A549 (cell line): ENCODE data around the gene RAB20. TPM values are rescaled to one million over a fixed set of nuclear protein-coding genes. Genes with fewer than 3 reads are reported as not detected.

Source experiments
- ATAC-seq, 2 experiments: fragments of 200-7000 bp in 1 of 2; fragments of >200 bp in 1 of 2; cut with Nextera tagmentation in 1 of 2; cut with Tn5 transposase in 1 of 2; 3 replicates each; pipeline versions ENCODE4 v1.8.0 to v1.9.1; 2018 to 2020; ENCODE audit warnings: mild to moderate bottlenecking in 1 of 2, moderate library complexity in 1 of 2
- CTCF ChIA-PET: fragments of 300-600 bp; sonication (Branson Sonifier 250); formaldehyde crosslinking; extraction: SDS; loops from one replicate; lab custom pipeline; 2021; ENCODE audit warnings: antibody characterized with exemption, inconsistent platforms; lab: Yijun Ruan, JAX
- POLR2A ChIA-PET: fragments of 350-600 bp; formaldehyde crosslinking; extraction: SDS; loops from one replicate; lab custom pipeline; 2021; ENCODE audit warnings: antibody characterized with exemption, inconsistent platforms; lab: Yijun Ruan, JAX
- DNase-seq, 2 experiments: peaks; one replicate each; pipeline versions ENCODE4 v3.0.0 to v3.0.0-alpha.2; 2011 to 2016; ENCODE audit warnings: low read depth in 1 of 2, low spot score in 1 of 2
- FAIRE-seq: peaks from 2 replicates; lab custom pipeline; 2011; peaks lifted over from hg19 to GRCh38; lab: Jason Lieb, UNC
- H3K27ac ChIP-seq, 2 experiments: fragments of >200 bp; sonication (Bioruptor Twin); formaldehyde crosslinking; 3 replicates each; pipeline ENCODE4 v1.5.1; 2016 to 2017
- H3K4me1 ChIP-seq: fragments of >200 bp; sonication (Bioruptor Twin); formaldehyde crosslinking; 3 replicates; pipeline ENCODE4 v1.6.1; 2016
- H3K4me2 ChIP-seq: fragments of >200 bp; sonication (Bioruptor Twin); formaldehyde crosslinking; 3 replicates; pipeline ENCODE4 v1.6.1; 2016
- H3K4me3 ChIP-seq: fragments of >200 bp; sonication (Bioruptor Twin); formaldehyde crosslinking; 3 replicates; pipeline ENCODE4 v1.5.1; 2016
- H3K9me3 ChIP-seq: fragments of >200 bp; sonication (Bioruptor Twin); formaldehyde crosslinking; 3 replicates; pipeline ENCODE4 v1.6.1; 2016
- CHD4 ChIP-seq: fragments of 200-600 bp; sonication (generic); IDR thresholded peaks from 2 replicates; pipeline ENCODE4 v1.6.1; 2016; ENCODE audit warnings: antibody characterized with exemption, mild to moderate bottlenecking, borderline replicate concordance
- ELK1 ChIP-seq: fragments of 150-350 bp; IDR thresholded peaks from 2 replicates; pipeline ENCODE4 v1.6.1; 2014; ENCODE audit warnings: low read depth, mild to moderate bottlenecking, low read length
- EP300 ChIP-seq, 2 experiments: fragments of >200 bp; sonication (Bioruptor Twin); formaldehyde crosslinking; IDR thresholded peaks; 2 replicates in 1 of 2; 3 replicates in 1 of 2; pipeline ENCODE4 v1.6.1; 2016 to 2017
- ESRRA ChIP-seq: fragments of 150-350 bp; IDR thresholded peaks from 2 replicates; pipeline ENCODE4 v1.6.1; 2014; ENCODE audit warnings: mild to moderate bottlenecking, low read length, borderline replicate concordance
- FOSL2 ChIP-seq, 2 experiments: fragments of 450-650 bp in 1 of 2; fragments of >200 bp in 1 of 2; sonication (Bioruptor Twin) in 1 of 2; formaldehyde crosslinking; IDR thresholded peaks; 2 replicates each; pipeline versions ENCODE4 v1.5.0 to v1.6.1; 2016 to 2020; ENCODE audit warnings: mild to moderate bottlenecking in 1 of 2, moderate library complexity in 1 of 2
- HDAC2 ChIP-seq: fragments of 200-600 bp; sonication (generic); IDR thresholded peaks from 2 replicates; pipeline ENCODE4 v1.6.1; 2016
- HEYL ChIP-seq: fragments of 250-450 bp; sonication (Bioruptor Pico); IDR thresholded peaks from 2 replicates; pipeline ENCODE4 v1.8.0; 2021; ENCODE audit warnings: mild to moderate bottlenecking, moderate library complexity
- HOXB5 ChIP-seq: fragments of 250-450 bp; sonication (Bioruptor Pico); IDR thresholded peaks from 2 replicates; pipeline ENCODE4 v1.5.0; 2020; ENCODE audit warnings: mild to moderate bottlenecking, moderate library complexity
- JUN ChIP-seq, 2 experiments: fragments of >200 bp; sonication (Bioruptor Twin); formaldehyde crosslinking; IDR thresholded peaks; 2 replicates in 1 of 2; 3 replicates in 1 of 2; pipeline ENCODE4 v1.6.1; 2016 to 2017
- MAZ ChIP-seq: fragments of 150-350 bp; IDR thresholded peaks from 2 replicates; pipeline ENCODE4 v1.6.1; 2014; ENCODE audit warnings: antibody characterized with exemption, low read depth, low read length, borderline replicate concordance
- MYC ChIP-seq: IDR thresholded peaks from 2 replicates; pipeline ENCODE4 v1.6.1; 2012; ENCODE audit warnings: mild to moderate bottlenecking, inconsistent platforms, low read length, improper control_type of control experiment, borderline replicate concordance
- NFE2L2 ChIP-seq: fragments of 150-350 bp; conservative IDR thresholded peaks from 2 replicates; pipeline ENCODE4 v1.6.1; 2014; ENCODE audit warnings: low read length
- NPAS2 ChIP-seq: fragments of 250-450 bp; sonication (Bioruptor Pico); IDR thresholded peaks from 2 replicates; pipeline ENCODE4 v1.8.0; 2022; ENCODE audit warnings: mild to moderate bottlenecking, moderate library complexity, borderline replicate concordance
- PBX3 ChIP-seq: IDR thresholded peaks from 2 replicates; pipeline ENCODE4 v1.6.1; 2012
- POLR2A ChIP-seq: IDR thresholded peaks from 2 replicates; pipeline ENCODE4 v1.6.1; 2012; ENCODE audit warnings: mild to moderate bottlenecking, low read length
- RCOR1 ChIP-seq: fragments of 150-350 bp; IDR thresholded peaks from 2 replicates; pipeline ENCODE4 v1.6.1; 2014; ENCODE audit warnings: antibody characterized with exemption, low read length, low read depth
- RFX5 ChIP-seq: fragments of 450-650 bp; IDR thresholded peaks from 2 replicates; pipeline ENCODE4 v1.7.1; 2014; ENCODE audit warnings: antibody characterized with exemption, mild to moderate bottlenecking, moderate library complexity
- RNF2 ChIP-seq: fragments of 200-600 bp; sonication (generic); IDR thresholded peaks from 2 replicates; pipeline ENCODE4 v1.6.1; 2016; ENCODE audit warnings: low read depth, mild to moderate bottlenecking, antibody characterized with exemption, moderate library complexity, borderline replicate concordance
- SMC3 ChIP-seq: fragments of >200 bp; sonication (Bioruptor Twin); formaldehyde crosslinking; IDR thresholded peaks from 3 replicates; pipeline ENCODE4 v1.6.1; 2018; ENCODE audit warnings: inconsistent platforms
- SREBF2 ChIP-seq: fragments of 450-650 bp; IDR thresholded peaks from 2 replicates; pipeline ENCODE4 v1.6.1; 2014; ENCODE audit warnings: mild to moderate bottlenecking, moderate library complexity
- TFCP2L1 ChIP-seq: fragments of 250-450 bp; sonication (Bioruptor Pico); IDR thresholded peaks from 2 replicates; pipeline ENCODE4 v1.5.0; 2021; ENCODE audit warnings: mild to moderate bottlenecking
- TP53 ChIP-seq: fragments of 250-450 bp; sonication (Bioruptor Pico); IDR thresholded peaks from 2 replicates; pipeline ENCODE4 v1.5.0; 2021; ENCODE audit warnings: mild to moderate bottlenecking, moderate library complexity
- USF2 ChIP-seq: fragments of 450-650 bp; IDR thresholded peaks from 2 replicates; pipeline ENCODE4 v1.6.1; 2014; ENCODE audit warnings: antibody characterized with exemption
- WGBS: methylation state at CpG from one replicate; pipeline ENCODE4 v1.1.6; 2017; ENCODE audit errors: missing lambda C conversion rate; 5-methylcytosine and 5-hydroxymethylcytosine counted together
- polyA plus RNA-seq, 4 experiments: library from polyadenylated mRNA; depleted of rRNA in 3 of 4; stranded (reverse); fragments of >200 nt; fragmentation: RNase III in 1 of 4; extraction: RNeasy Plus Mini Kit Qiagen cat#74134 plus additional on column Dnase treatment in 1 of 4; gene quantifications; 2 replicates in 3 of 4; 3 replicates in 1 of 4; pipeline ENCODE4 v1.2.3, GENCODE V29; 2011 to 2017
- TF ChIP-seq, protein P1 (sequence below): fragments of >200 bp; sonication (Bioruptor Twin); formaldehyde crosslinking; IDR thresholded peaks from 3 replicates; pipeline ENCODE4 v1.5.1; 2016
- TF ChIP-seq, protein P2 (sequence below): IDR thresholded peaks from 2 replicates; pipeline ENCODE4 v1.6.1; 2012; ENCODE audit warnings: low read depth, borderline replicate concordance
- TF ChIP-seq, protein P3 (sequence below): fragments of 250-450 bp; sonication (Bioruptor Pico); IDR thresholded peaks from 2 replicates; pipeline ENCODE4 v1.5.0; 2020; ENCODE audit warnings: low read depth, mild to moderate bottlenecking, moderate library complexity

RAB20 gene
- polyA plus RNA-seq, 2 of the 4 experiments (the other 2 are of a cell fraction), result 1.0 to 1.5 TPM

DNA sequence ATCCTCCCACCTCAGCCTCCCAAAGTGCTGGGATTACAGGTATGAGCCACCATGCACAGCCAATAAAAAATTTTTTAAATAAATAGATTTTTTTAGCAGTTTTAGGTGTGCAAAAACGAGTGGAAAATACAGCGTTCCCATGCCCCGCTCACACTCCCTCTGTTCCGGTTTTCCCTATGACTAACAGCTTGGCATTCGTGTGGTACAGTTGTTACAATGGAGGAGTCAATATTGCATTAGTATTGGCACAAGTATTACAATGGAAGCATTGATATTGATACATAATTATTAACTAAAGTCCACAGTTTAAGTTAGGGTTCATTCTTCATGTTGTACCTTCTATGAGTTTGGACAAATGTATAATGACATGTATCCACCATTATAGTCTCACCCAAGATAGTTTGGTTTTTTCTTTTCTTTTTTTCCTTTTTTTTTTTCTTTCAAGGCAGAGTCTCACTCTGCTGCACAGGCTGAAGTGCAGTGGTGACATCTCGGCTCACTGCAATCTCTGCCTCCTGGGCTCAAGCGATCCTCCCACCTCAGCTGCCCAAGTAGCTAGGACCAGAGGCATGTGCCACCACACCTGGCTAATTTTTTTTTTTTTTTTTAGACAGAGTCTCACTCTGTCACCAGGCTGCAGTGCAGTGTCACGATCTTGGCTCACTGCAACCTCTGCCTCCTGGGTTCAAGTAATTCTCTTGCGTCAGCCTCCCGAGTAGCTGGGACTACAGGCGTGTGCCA is 15.4 kb upstream of the RAB20 start:
- no peaks in the 10 kb centered on the region for H3K9me3 ChIP-seq
- no peak for ATAC-seq
- TF ChIP-seq FOSL2 (IDR thresholded peaks at IDR 0.05) (no peak), FOSL2 (CRISPR knock-in tag; IDR thresholded peaks at IDR 0.05) (no peak), CHD4 (no peak), HOXB5 (CRISPR knock-in tag) (no peak), SMC3 (no peak), PBX3 (no peak), NPAS2 (no peak), TP53 (CRISPR knock-in tag) (no peak), TFCP2L1 (no peak), ELK1 (no peak), RCOR1 (no peak), EP300 (IDR thresholded peaks at IDR 0.05) (no peak), SREBF2 (no peak)
- TF ChIP-seq, protein P1, sequence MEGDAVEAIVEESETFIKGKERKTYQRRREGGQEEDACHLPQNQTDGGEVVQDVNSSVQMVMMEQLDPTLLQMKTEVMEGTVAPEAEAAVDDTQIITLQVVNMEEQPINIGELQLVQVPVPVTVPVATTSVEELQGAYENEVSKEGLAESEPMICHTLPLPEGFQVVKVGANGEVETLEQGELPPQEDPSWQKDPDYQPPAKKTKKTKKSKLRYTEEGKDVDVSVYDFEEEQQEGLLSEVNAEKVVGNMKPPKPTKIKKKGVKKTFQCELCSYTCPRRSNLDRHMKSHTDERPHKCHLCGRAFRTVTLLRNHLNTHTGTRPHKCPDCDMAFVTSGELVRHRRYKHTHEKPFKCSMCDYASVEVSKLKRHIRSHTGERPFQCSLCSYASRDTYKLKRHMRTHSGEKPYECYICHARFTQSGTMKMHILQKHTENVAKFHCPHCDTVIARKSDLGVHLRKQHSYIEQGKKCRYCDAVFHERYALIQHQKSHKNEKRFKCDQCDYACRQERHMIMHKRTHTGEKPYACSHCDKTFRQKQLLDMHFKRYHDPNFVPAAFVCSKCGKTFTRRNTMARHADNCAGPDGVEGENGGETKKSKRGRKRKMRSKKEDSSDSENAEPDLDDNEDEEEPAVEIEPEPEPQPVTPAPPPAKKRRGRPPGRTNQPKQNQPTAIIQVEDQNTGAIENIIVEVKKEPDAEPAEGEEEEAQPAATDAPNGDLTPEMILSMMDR, result no peak
- TF ChIP-seq, all 56 proteins: peak for 0
- ChIA-PET POLR2A (no interaction called here), CTCF (interaction anchor here (0.6 kb wide), 1 partner anchor 19 kb away, joined by 3 read pairs; no protein-coding TSS in a partner anchor)
- H3K4me3 ChIP-seq, result no peak overlapping the region
- H3K4me1 ChIP-seq, result peaks cover 6% of the 10 kb centered on the region; the same call in 1 of the 3 replicates
- WGBS, result 77% methylated on average over 11 of the region's 11 CpGs
- no peak overlapping the region for H3K4me2 ChIP-seq
- H3K27ac ChIP-seq, result no peak overlapping the region
- FAIRE-seq (no peak), DNase-seq (no peak)

- TF ChIP-seq HEYL (no peak), NFE2L2 (no peak), MAZ (no peak), POLR2A (no peak), JUN (IDR thresholded peaks at IDR 0.05) (no peak), MYC (no peak), HDAC2 (no peak), RFX5 (no peak), ESRRA (no peak), ELK1 (no peak), RNF2 (no peak), USF2 (no peak), FOSL2 (IDR thresholded peaks at IDR 0.05) (no peak), FOSL2 (CRISPR knock-in tag; IDR thresholded peaks at IDR 0.05) (no peak)
- TF ChIP-seq, protein P2, sequence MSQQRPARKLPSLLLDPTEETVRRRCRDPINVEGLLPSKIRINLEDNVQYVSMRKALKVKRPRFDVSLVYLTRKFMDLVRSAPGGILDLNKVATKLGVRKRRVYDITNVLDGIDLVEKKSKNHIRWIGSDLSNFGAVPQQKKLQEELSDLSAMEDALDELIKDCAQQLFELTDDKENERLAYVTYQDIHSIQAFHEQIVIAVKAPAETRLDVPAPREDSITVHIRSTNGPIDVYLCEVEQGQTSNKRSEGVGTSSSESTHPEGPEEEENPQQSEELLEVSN, result no peak
- TF ChIP-seq, protein P1, result no peak
- TF ChIP-seq, protein P3, sequence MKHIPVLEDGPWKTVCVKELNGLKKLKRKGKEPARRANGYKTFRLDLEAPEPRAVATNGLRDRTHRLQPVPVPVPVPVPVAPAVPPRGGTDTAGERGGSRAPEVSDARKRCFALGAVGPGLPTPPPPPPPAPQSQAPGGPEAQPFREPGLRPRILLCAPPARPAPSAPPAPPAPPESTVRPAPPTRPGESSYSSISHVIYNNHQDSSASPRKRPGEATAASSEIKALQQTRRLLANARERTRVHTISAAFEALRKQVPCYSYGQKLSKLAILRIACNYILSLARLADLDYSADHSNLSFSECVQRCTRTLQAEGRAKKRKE, result no peak
- TF ChIP-seq, all 56 proteins: peak for 0
- no peak overlapping the region for H3K4me3 ChIP-seq
- WGBS, result 76% methylated on average over 7 of the region's 7 CpGs
- ATAC-seq (no peak), FAIRE-seq (no peak), DNase-seq (no peak)
- CTCF ChIA-PET, result interaction anchor here (1.0 to 1.2 kb wide), 2 partner anchors 11 to 120 kb away, joined by 3 read pairs; no protein-coding TSS in a partner anchor
- no peaks in the 10 kb centered on the region for H3K9me3 ChIP-seq
- H3K4me2 ChIP-seq, result no peak overlapping the region
- H3K4me1 ChIP-seq, result peaks cover 6% of the 10 kb centered on the region; the same call in 1 of the 3 replicates
- POLR2A ChIA-PET, result no interaction called here
- no peak overlapping the region for H3K27ac ChIP-seq
These were observed 14.5 kb upstream of the RAB20 start for GRCh38 chr13:110576070-110576394.
